PFSK-1 (cell line): ENCODE data around the gene RWDD4.

ENCODE experiments used
- SIN3A ChIP-seq: IDR thresholded peaks from 2 replicates; pipeline ENCODE4 v1.6.1; 2012; ENCODE audit warnings: mild to moderate bottlenecking, low read length, moderate library complexity, borderline replicate concordance; ENCODE audit not compliant: insufficient read depth
- TAF1 ChIP-seq: IDR thresholded peaks from 2 replicates; pipeline ENCODE4 v1.6.1; 2012; ENCODE audit warnings: low read length, control low read depth, borderline replicate concordance; ENCODE audit not compliant: insufficient read depth

DNA sequence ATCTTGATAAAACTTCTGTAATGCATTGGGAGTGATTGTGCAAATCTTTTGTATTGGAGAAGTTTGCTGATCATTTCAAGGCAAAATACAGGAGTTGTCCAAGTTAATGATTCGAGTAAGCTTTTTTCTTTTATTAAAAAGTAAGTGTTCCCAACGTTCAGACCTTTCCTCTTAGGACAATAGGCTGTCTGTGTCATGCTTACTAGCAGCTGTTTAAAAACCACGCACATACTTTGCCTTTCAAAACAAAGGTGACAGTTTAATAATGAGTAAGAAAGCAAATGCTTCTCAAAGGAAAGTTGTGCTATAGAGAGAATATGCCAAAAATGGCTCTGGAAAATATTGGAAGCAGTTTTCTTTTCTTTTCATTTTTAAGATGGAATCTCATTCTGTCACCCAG, 11.3 kb upstream of the RWDD4 start:
- TF ChIP-seq SIN3A (no peak), TAF1 (no peak)
